Measurements from ENCODE around the gene DENND1C.

The DENND1C gene

DNA sequence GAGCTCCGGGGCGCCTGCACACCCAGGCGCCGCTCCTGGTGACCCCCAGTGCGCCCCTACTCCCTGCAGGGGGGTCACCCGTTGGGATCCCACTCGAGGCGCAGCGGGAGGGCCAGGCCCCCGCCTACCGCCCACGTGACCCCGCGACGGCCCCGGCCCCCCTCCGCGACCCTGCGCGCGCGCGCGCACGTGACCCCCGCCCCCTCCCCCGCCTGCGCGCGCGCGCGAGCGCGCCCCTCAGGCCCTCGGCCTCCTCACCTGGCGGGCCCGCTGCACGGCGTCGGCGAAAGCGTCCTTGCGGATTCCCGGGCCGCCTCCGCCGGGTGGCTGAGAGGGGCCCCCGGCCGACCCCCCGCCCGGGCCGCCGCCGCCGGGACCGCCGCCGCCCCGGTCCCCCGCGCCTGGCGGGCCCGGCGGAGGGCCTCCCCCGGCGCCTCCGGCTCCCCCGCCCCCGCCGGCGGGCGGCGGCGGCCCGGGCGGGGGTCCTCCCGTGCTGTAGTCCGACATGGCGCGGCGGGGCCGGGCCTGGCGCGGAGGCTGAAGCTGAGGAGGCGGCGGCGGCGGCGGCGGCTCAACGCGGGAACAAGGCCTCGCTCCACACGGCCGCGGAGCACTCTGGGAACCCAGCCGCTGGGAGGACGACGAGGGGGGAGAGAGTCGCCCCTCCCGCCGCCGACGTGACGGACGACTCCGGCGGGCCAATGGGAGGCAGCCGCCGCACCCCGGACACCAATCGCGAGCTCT lies 57.2 kb downstream of the DENND1C start, which contains the start of gene KHSRP:
KHSRP (minus strand) TSS at position 617 of the 744 bp plus-strand sequence; CDS start at position 507, 110 bp downstream.
- DNase-seq (ENCODE audit: low read depth in 1 of 2, low spot score in 1 of 2): peak in 1 of 2 donors; percentile 34

DNA sequence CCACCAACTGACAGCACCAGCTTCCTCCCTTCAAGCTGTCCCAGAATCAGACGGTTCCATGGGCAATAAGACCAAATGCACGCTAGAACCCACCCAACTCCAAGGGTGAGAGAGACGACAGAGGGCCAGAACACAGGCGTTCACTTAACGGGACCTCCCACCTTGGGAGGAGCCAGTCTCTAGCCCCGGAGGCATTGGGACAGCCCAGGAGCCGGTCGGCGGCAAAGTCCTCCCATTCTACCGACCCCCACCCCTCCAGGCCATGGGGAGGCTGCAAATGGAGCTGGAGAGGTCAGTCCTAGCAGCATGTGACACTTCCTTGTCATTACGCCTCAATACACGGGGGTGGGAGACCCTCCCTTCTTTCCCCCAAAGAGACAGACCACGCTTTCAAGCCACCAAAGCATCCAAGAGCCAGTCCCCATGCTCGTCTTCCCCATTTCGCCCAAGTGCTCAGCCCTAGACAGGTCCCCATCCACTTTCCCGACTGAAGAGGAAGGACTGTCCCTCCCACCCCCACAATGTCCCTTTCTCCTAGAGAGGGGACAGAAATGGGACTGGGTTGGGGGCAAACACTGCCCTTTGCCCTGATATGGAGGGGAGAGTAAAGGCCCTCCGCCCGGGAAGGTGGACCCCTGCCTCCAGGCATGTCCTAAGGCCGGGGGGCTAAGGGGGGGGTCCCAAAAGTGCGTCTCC lies 57.9 kb downstream of the DENND1C start:
- no peak for DNase-seq (ENCODE audit: low read depth in 1 of 2, low spot score in 1 of 2)

DNA sequence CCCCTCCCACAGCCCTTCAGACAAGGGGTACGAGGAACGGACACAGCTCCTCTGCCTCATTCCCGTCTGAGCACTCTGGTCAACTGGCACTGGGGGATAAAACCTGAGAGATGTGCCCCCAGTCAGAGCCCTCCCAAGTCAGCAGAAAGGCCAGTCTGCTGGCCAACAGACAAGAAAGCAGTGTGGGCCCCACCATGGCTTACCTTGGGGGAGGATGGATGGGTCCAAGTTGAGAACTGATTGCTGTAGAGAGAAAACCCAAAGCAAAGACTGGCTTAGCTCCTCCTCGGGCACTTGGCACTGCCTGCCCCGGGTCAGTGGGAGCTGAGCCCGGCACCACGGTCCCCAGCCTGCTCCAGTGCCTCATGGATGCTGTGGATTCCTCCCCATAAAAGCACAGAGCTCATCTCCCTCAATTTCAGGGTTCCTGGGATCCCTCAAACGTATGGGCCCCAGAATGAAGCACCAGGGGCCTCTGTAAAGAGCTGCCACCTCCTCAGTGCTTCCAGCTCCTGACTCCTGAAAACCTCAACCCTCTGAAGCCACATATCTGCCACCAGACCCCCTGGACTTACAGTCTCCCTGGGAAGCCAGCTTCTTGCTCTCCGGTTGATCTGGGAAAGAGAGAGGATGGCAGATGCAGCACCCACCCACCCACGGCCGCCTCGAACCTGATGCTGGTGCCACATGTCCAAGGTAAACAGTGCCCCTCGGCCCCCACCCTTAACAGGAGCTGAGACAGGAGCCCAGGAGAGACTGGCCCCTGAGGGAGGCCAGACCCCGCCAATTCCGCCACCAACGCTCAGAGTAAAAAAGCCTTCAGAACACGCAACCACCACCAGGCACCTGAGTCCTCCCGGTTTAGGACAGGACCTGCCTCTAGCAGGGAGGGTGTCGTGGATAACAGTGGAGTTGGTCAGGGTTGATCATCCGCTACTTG lies 60.2 kb downstream of the DENND1C start:
- DNase-seq (ENCODE audit: low read depth in 1 of 2, low spot score in 1 of 2): no peak

DNA sequence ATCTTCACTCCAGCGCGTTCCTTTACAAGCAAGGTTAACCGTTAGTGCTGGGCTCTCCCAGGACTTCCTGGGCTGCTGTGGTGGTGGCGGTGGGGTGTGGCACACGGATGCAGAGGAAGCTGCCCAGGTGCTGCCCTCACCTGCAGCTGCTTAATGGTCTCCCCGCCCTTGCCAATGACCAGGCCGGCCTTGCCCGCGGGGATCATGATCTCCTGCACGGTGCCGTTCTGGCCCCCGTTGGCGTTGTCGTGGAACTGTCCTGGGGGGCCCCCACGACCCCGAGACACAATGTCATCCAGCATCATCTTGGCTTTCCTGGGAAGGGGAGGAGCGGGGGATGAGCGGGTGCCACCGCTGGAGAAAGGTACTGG lies 63.0 kb downstream of the DENND1C start:
- no peak for DNase-seq (ENCODE audit: low read depth in 1 of 2, low spot score in 1 of 2)

DNA sequence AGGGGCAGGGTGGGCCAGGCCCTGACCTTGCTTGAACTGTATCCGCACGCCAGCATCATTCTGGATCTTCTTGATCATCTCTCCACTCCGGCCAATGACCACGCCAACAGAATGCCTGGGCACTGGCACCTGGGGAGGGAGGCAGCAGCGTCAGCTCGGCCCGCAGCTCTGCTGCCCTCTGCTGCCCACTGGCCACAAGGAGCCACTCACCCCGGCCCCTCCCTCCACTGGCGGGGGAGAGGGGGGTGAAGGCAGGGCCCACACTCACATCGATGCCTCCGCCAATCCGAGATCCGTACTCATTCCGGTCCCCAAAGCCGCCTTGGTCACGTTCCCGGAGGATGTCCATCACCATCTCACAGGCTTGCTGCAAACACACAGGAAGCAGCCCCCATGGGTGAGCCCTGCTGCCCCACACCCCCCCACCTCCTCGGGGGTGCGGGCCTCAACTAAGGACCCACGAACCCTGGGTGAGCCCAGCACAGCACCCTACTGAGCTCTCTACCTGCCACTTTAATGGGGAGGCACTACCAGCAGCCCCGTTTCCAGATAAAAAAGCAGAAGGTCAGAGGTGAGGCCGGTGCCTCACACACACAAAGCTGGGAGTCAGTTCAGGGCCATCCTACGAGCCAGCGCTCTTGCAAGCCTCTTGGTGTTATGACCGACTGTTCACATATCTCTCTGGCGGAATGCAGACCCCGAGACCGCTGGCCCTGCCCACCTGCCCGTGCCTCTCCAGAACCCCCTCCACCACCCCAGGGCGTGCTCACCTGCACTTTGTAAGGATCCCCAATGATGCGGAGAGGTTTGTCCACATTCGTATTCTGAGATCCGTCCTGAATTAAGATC lies 63.6 kb downstream of the DENND1C start:
- DNase-seq (ENCODE audit: low read depth in 1 of 2, low spot score in 1 of 2): no peak

Measured in activated T-helper 1 cell treated with anti-CD3 and anti-CD28 coated beads, Interleukin-2, amount 50 U/mL, for 16 hours (primary cell).